ENCODE data around the gene GOSR2.
"Not testable (repeated sequence)": the region's sequence is repeated elsewhere in the genome, so short reads cannot be mapped to it uniquely, and the experiment has no call there.

Gene GOSR2

DNA sequence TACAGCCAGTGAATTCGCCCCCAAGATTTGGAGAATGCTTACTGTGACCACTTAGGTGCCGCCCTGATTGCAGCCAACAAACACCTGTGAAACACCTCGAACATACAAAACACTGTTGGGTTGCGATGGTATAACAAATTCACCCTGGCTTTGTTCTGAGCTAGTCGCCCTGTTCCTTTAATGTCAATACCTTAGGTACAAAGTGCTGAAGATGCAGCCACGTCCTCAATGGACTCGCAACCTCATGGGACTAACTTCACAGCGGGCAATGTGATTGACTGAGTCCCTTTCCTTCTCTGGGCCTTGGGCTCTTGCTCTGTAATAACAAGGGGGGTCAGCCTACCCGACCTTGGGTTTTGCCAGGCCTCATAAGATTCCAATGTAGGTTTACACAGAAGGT, 28.9 kb upstream of the GOSR2 start:
- DNase-seq (ENCODE audit: low read depth in 2 of 2) = no peak

DNA sequence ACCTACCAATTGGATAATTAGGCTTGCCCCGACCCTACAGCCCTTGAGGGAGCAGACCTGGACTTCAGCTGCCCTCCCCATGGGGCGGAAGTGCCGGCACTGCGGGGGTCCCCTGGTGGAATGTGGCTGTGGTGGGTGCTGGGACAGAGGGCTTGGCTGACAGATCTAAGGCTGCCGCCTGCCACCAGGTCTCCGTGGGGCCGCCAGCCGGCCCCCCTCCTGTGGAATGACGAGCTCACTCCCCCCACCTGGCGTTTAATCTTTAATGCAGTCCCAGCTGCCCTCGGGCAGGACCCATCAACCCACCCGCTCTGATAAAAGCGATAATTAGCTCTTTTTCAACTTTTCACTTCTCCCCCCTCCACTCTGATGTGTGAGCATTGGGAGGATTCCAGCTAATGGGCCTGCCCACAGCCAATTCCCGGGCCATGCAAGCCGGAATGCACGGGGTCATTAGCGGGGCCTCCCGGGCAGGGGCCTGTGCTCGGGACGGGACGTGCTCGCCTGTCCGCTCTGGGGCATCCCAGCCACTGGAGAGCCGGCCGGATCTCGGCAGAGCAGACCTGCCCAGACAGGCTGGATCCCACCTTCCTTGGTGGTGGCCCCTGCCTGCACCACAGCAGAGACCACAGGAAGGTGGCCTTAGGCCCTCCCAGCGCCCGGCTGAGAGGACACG, 28.3 kb upstream of the GOSR2 start:
- DNase-seq (ENCODE audit: low read depth in 2 of 2) = no peak

DNA sequence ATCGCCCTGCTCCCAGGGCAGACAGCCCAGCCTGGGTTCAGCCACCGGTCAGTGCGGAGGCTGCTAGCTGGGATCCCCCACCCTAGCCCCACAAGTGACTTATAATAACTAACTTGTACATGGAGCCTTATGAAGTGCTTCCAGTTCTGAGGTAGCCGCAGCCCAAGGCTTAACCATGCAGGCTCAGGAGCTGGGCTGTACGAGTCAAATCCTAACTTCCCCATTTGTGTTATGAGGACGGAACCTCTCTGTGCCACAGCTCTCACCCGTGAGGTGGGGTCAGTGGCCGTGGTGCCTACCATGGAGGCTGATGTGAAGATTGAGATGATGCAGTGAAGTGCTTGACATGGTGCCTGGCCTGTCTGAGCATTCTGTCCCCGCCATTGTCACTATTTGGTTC, 27.8 kb upstream of the GOSR2 start:
- no peak for DNase-seq (ENCODE audit: low read depth in 2 of 2)

DNA sequence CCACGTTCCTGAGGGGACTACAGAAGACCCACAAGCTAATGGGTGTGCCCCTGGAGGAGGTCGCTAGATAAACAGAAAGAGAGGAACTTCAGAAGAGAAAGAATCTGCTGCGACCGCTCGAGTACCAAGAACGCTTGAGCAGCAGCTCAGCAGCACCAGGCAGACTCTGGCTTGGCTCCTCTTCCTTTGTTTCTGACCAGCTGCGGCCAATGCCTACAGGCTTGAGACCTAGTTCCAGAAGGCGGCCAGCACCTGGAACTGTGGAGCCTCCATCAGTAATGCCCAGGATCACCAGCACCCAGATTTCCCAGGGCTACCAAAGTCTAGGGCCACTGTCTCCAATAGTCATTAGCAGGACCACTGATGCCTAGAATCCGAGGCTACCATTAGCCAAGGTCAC, 26.0 kb upstream of the GOSR2 start:
- no peak for DNase-seq (ENCODE audit: low read depth in 2 of 2)

DNA sequence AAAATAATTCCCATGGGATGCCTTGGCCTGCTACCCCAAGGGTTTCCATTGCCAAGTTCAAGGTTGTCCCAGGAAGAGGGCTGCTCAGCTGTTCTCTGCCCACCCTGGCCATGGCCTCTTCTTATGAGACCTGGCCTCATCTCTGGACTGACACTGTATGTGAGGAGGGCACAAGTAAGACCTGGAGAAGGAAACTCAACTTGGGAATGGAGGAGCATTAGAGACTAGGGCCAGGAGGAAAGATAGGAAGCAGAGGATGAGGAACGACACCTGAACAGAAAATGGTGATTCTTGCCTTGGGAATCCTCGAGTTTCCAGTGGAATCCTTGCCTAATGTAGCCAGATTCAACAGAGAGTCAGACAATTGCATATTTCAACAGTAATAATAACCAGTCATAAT, 24.6 kb upstream of the GOSR2 start:
- no peak for DNase-seq (ENCODE audit: low read depth in 2 of 2)

DNA sequence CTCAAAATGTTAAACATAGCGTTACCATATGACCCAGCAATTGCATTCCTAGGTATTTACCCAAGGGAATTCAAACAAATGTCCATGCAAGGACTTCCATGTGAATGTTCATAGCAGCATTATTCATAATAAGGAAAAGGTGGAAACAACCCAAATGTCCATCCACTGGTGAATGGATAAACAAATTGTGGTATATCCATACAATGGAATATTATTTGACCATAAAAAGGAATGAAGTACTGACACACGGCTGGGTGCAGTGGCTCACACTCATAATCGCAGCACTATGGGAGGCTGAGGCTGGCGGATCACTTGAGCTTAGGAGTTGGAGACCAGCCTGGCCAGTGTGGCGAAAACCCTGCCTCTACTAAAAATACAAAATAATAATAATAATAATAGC, 24.1 kb upstream of the GOSR2 start:
- DNase-seq (ENCODE audit: low read depth in 2 of 2) = no peak

DNA sequence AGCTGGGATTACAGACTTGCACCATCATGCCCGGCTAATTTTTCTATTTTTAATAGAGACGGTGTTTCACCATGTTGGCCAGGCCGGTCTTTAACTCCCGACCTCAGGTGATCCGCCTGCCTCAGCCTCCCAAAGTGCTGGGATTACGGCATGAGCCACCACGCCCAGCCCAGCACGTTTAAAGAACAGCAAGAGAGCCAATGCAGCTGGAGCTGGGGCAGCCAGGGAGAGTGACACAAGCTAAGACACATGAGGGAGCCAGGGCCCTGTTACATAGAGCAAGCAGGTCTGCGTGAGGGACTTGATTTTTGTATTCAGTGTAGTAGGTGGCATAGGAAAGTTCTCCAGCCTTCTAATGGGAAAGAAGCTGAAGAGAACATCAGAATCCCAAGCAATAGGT, 21.7 kb upstream of the GOSR2 start:
- no peak for DNase-seq (ENCODE audit: low read depth in 2 of 2)

DNA sequence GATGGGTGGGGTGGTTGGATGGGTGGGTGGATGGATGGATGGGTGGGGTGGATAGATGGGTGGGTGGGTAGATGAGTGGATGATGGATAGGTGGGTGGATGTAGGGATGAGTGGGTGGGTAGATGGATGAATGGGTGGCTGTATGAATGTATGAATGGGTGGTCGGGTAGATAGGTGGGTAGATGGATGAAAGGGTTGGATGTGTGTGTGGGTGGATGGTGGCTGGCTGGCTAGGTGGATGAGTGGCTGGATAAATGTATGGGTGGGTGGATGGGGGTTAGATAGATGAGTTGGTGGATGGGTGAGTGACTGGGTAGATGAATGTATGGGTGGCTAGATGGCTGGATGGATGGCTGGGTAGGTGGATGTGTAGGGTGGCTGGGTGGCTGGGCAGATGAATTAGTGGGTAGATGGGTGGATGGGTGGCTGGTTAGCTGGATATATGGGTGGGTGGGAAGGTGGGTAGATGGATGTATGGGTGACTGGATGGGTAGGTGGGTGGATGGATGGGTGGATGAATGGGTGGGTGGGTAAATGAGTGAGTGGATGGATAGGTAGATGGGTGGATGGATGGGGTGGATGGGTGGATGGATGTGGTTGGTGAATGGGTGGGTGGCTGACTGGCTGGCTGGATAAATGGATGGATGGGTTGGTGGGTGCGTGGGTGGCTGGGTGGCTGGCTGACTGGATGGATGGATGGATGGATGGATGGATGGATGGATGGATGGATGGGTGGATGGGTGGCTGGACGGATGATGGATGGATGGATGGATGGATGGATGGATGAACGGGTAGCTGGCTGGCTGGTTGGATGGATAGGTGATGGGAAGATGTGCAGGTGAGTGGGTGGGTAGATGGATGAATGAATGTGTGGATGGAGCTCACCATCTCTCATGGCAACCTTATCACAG, 18.9 kb upstream of the GOSR2 start:
- DNase-seq (ENCODE audit: low read depth in 2 of 2) = no peak

DNA sequence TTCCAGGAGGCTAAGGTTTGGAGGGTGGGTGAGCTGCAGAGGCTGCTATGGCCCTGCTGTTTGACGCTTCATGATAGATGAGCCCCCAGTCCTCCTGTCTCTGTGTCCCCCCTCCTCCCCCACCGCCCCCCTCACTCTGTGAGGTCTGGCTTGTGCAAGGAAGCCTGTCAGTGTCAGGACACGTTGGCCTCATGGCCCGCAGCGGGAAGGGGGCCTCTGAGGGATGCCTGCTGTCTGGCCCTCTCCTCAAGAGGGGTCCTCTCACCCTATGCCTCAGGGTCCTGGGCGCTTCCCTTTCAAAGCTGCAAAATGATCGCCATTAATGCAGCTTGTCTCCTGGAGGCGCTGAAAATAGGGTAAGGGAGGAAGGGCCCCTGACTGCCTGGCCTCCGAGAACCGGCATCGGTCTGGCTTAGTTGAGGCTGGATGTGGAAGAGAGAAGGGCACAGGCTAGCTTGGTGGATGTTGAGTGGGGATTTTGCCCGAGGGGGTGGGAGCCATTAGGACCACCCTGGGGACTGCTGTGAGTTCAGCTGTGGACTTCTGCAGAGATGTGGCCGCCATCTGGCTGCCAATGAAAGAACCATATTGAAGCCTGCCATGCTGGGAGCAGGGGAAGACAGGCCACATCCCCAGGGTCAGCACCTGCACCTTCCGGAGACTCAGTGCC, 14.8 kb upstream of the GOSR2 start:
- DNase-seq (ENCODE audit: low read depth in 2 of 2) = no peak

DNA sequence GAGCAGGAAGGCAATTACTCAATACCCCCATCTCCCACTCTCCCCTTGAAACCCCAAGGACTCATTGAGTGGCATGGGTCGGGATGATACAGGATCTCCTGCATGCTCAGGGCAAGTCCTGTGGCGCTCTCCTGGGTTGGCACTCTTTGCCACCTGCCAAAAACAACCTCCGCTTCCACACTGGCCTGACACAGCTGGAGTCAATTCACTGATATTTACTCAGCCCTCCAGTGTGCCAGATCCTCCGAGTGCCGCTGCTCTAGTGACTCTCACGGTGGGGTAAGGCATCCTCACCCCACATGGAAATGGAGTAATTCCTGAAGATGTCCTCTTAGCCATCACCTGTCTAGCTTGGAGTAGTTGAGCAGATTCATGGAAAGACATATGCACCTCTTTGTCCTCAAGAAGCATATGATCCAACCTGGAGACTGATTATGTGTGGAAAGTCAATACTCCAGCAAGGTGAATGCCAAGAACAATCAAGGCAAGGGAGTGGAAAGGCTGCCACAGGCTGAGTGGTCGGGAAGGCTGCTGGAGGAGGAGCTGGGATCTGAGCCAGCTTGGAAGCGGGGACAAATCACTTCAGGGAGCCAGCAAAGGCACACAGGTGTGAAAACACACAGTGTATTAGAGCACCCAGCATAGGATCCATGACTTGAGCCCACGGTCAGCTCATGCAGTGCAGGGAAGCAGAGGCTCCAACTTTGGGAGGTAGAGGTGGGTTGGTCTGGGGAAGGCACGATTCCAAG, 12.6 kb upstream of the GOSR2 start:
- DNase-seq (ENCODE audit: low read depth in 2 of 2) = no peak

DNA sequence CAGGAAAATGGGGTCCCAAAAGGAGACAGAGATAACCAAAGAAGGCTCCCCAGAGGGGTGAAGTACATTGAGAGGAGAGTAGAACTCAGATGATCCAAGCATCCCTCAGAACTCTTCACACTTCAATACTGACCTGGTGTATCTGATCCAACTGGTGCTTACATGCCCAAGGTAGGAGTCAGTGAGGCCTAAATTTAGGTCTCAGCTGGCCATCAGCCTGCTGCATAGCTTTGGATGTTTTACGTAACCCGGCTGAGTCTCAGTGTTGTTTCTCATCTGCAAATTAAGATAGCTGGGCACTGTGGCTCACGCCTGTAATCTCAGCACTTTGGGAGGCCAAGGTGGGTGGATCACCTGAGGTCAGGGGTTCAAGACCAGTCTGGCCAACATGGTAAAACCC, 11.6 kb upstream of the GOSR2 start:
- no peak for DNase-seq (ENCODE audit: low read depth in 2 of 2)

DNA sequence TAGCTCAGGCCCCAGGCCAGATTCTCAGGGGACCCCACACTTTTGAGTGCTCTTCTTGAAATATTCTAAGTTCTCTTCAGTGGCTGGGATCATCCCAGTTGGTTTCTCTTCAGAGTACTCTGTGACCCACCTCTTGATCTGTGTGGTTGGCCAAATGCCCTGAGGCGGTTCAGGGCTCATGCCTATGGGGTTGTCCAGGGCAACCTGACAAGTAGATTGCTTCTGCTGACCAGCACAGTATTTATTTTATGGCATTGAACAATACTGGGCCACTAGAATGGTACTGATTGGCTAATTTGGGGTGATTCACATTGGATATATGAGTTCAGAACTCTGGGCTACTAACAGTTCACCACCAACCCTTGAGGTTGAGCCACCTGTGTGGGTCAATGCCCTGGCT, 7.4 kb upstream of the GOSR2 start:
- no peak for DNase-seq (ENCODE audit: low read depth in 2 of 2)

DNA sequence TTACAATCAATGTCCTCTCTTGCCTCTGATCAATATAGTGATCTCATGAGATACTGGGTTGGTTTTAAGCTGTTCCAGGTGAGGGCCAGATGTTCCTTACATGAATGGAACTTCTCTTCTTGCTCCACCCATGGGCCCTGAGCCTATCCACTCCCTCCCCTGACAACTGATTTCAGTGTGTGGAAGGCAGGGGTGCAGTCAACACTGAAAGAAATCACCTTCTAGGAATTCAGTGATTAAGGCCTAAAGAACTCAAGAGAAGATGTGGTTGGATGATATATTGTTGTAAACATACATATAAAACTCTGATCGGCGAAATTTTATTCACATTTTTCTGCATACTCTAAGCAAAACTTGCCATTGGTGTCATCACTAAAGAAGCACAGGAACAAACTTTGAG, 6.7 kb upstream of the GOSR2 start:
- no peak for DNase-seq (ENCODE audit: low read depth in 2 of 2)

DNA sequence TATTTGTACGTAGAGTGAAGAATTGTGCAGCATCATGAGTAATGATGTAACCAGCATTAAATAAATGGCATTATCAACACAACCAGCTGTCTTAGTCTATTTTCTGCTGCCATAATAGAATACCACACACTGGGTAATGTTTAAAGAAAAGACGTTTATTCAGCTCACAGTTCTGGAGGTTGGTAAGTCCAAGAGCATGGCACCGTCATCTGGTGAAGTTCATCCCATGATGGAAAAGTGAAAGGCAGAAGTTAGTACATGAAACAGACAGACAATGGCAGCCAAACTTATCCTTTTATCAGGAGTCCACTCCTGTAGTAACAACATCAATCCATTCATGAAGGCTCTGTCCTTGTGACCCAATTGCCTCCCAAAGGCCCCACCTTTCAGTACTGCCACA, 6.3 kb upstream of the GOSR2 start:
- no peak for DNase-seq (ENCODE audit: low read depth in 2 of 2)

DNA sequence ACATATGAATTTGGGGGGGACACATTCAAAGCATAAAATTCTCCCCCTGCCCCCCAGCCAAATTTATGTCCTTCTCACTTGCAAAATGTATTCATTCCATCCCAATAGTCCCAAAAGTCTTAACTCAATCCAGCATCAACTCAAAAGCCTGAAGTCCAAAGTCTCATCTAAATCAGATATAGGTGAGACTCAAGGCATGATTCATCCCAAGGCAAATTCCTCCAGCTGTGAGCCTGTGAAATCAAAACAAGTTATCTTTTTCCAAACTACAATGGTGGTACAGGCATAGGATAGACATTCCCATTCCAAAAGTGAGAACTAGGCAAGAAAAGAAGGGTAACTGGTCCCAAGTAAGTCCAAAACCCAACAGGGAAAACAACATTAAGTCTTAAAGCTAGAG, 5.9 kb upstream of the GOSR2 start:
- DNase-seq (ENCODE audit: low read depth in 2 of 2) = no peak

DNA sequence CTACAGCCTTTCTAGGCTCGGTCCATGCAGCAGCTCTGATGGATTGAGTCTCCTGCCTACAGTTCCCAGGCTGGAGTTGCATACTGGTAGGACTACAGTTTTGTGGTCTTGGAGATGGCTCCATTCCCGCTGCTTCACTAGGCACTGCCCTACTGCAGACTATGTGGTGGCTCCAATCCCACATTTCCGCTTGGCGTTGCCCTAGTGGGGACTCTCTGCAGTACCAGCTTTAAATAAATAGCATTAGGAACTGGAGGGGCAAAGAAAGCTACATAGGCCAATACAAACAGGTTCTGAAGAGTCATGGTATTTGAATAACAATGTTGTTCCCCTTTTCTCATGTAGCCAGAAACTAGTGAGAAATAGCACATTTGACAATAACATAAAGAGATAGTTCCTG, 5.4 kb upstream of the GOSR2 start:
- DNase-seq (ENCODE audit: low read depth in 2 of 2) = no peak

DNA sequence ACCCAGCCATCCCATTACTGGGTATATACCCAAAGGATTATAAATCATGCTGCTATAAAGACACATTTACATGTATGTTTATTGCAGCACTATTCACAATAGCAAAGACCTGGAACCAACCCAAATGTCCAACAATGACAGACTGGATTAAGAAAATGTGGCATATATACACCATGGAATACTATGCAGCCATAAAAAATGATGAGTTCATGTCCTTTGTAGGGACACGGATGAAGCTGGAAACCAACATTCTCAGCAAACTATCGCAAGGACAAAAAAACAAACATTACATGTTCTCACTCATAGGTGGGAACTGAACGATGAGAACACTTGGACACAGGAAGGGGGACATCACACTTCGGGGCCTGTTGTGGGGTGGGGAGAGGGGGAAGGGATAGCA, 998 bp upstream of the GOSR2 start:
- DNase-seq (ENCODE audit: low read depth in 2 of 2) = not testable (repeated sequence)

DNA sequence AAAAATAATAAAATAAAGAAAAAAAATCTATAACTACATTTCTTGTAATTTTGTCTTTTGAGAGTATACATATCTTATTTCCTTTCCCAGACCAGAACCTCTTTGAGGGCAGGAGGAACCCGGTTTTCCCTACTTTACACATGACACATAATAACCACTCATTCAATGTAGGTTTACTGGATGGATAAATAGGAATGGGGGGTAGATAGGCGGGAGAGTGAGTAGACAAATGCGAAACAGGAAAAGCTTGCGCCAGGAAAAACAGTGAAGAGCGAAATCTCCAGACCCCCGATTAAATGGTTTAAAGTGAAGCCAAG, 515 bp upstream of the GOSR2 start:
- DNase-seq (ENCODE audit: low read depth in 2 of 2) = no peak

DNA sequence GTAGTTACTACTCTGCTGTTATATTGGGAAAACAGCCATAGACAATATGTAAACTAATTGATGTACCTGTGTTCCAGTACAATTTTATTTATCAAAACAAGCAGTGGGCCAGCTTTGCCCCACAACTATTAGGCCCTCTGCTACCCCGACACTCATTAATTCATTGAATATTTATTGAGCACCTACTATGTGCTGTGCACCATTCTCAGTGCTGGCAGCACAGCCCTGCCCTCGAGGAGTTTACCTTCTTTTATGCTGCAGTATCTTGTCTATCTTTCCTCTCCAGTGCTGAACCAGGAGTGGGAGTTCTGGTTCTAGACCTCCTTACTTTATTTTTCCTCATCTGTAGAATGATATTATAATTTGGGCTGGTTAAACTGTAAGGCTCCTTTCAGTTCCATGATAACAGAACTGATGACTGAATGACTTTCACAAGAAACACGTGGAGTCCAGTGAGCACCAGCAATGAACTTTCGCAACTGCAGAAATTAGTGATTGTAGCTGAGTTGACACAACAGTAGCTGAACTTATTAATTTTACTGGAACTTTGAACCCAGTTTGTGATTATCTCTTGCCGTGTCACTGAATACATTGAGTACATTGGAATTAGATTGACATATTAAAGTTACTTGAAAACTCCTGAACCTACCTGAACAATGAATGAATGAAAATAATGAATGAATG, 2.4 kb downstream of the GOSR2 start:
- no peak for DNase-seq (ENCODE audit: low read depth in 2 of 2)

DNA sequence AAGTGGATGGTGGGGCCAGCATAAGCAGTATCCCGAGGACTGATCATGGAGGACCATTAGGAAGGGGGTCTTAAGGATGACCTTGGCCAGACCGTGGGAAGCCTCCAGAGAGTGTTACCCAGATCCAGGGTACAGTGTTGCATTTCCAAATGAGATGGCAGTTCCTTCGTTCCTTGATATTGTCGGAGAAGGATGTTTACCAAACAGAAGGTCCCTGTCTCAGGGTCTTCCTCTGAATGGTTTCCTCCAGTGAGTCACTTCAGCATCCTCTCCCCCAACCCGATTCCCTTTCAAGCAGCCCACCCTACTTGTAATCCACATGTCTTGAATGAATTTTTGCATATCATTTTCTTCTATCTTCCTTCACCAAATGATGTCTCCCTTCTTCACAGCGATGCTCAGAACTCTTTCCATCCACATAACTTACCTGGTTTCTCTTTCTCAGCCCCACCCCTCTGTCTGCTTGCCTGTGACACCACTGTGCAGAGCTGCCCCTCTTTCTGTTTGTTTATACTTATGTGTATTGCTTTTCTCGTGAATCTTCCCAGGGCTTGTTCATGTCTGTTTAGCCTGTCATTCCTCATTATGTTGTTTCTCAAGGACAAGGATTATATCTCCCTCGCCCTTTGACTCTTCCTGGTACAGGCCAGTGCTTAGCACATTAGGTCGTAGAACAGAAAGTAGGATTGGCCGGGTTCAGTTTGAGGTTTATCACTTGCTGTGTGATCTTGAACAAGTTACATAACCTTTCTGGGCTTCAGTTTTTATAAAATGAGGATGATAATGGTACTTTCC, 5.7 kb downstream of the GOSR2 start:
- no peak for DNase-seq (ENCODE audit: low read depth in 2 of 2)

DNA sequence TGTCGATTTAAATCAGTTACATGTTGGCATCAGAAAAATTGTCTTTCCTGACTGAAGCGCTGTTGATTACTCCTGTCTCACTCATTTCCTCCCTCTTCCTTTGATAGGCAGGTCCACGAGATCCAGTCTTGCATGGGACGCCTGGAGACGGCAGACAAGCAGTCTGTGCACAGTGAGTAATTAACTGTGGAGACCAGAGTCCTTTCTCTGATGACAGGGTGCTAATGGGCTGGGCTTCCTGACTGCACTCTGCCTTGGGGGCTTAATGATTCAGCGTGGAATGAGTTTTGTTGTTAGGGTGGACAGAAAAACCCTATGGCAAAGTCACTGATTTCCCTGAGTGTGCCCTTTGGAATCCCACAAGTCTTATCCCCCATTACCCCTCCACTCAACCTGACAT, 6.5 kb downstream of the GOSR2 start:
- no peak for DNase-seq (ENCODE audit: low read depth in 2 of 2)

Measured in stimulated activated CD8-positive, alpha-beta memory T cell treated with anti-CD3 and anti-CD28 coated beads, Interleukin-7, amount 100 ng/mL, for 4 hours (primary cell).